Upper lobe of left lung (tissue), 6 donors: Measurements from ENCODE around the gene XRCC6. TPM values are rescaled to one million over a fixed set of nuclear protein-coding genes. Genes with fewer than 3 reads are reported as not detected.
"Not testable (repeated sequence)": the region's sequence is repeated elsewhere in the genome, so short reads cannot be mapped to it uniquely, and the experiment has no call there.

Source experiments
- ATAC-seq, 2 donors: fragments of 200-7000 bp; cut with Tn5 transposase; one replicate each; pipeline ENCODE4 v1.9.1; 2022; ENCODE audit warnings: mild to moderate bottlenecking in 2 of 2, moderate library complexity in 2 of 2; ENCODE audit not compliant: low FRiP score in 2 of 2
- DNase-seq, 2 donors: peaks; one replicate each; pipeline ENCODE4 v3.0.0-alpha.2; 2019 to 2020
- H3K27ac ChIP-seq, 4 donors: fragments of 200-600 bp; sonication (generic); one replicate each; pipeline ENCODE4 v1.5.1; 2016 to 2019
- H3K27me3 ChIP-seq, 4 donors: fragments of 200-600 bp; sonication (generic); one replicate each; pipeline ENCODE4 v1.5.1; 2017 to 2019
- H3K36me3 ChIP-seq, 4 donors: fragments of 200-600 bp; sonication (generic); one replicate each; pipeline ENCODE4 v1.5.1; 2016 to 2019
- H3K4me1 ChIP-seq, 4 donors: fragments of 200-600 bp; sonication (generic); one replicate each; pipeline ENCODE4 v1.5.1; 2018 to 2019
- H3K4me3 ChIP-seq, 4 donors: fragments of 200-600 bp; sonication (generic); one replicate each; pipeline ENCODE4 v1.5.1; 2017 to 2019; ENCODE audit warnings: mild to moderate bottlenecking in 2 of 4, moderate library complexity in 1 of 4
- H3K9me3 ChIP-seq, 4 donors: fragments of 200-600 bp; sonication (generic); one replicate each; pipeline ENCODE4 v1.5.1; 2018 to 2019
- CTCF ChIP-seq, 6 experiments: fragments of 450-650 bp in 4 of 6; fragments of 200-600 bp in 2 of 6; sonication (generic) in 2 of 6; IDR thresholded peaks; one replicate each; pipeline ENCODE4 v1.5.1; 2016 to 2019; ENCODE audit warnings: antibody characterized with exemption in 6 of 6
- EP300 ChIP-seq, 4 donors: sonication (generic); formaldehyde crosslinking; IDR thresholded peaks; one replicate each; pipeline ENCODE4 v1.5.1; 2017; ENCODE audit warnings: antibody characterized with exemption in 4 of 4, control low read depth in 2 of 4
- POLR2A ChIP-seq, 4 donors: fragments of 450-650 bp; IDR thresholded peaks; one replicate each; pipeline ENCODE4 v1.5.1; 2016 to 2017; ENCODE audit warnings: antibody characterized with exemption in 4 of 4, mild to moderate bottlenecking in 2 of 4
- POLR2AphosphoS5 ChIP-seq, 2 donors: sonication (generic); formaldehyde crosslinking; IDR thresholded peaks; one replicate each; pipeline ENCODE4 v1.5.1; 2017; ENCODE audit warnings: antibody characterized with exemption in 2 of 2
- WGBS, 2 donors: methylation state at CpG; one replicate each; pipeline ENCODE4 v1.1.5; 2017 to 2018; 5-methylcytosine and 5-hydroxymethylcytosine counted together
- total RNA-seq, 6 donors: library from RNA; depleted of rRNA in 4 of 6; stranded (reverse); fragments of >200 nt in 4 of 6; gene quantifications; one replicate each; pipeline versions ENCODE4 v1.1.0 to v1.2.1, GENCODE V29; 2016 to 2021
- donor health status: DM: no; HTN: no; CAD: no; lungs with moderate emphysema.
- donor health status: DM: no; HTN: yes; CAD: no; lungs with severe emphysema.

The XRCC6 gene
- total RNA-seq, 6 donors from 2014 or later = 83.8 to 209 (median 167) TPM

GRCh38 chr22:41664951-41665350 is 43.9 kb downstream of the XRCC6 start:
- no peak overlapping the region for H3K4me3 ChIP-seq

GRCh38 chr22:41668971-41669911 is 48.1 kb downstream of the XRCC6 start:
- no peak for ATAC-seq
- peaks cover 0 to 26% (median 13%) of the 10 kb centered on the region in 4 donors for H3K36me3 ChIP-seq

More at GRCh38 chr22:41664951-41665350, 43.9 kb downstream of the XRCC6 start:
- no peaks in the 10 kb centered on the region for H3K9me3 ChIP-seq
- no peak overlapping the region for H3K27ac ChIP-seq
- WGBS, 2 donors = 82 to 86% methylated on average over 3 of the region's 3 CpGs
- DNase-seq (no peak), ATAC-seq (no peak)
- peaks cover 33 to 54% (median 41%) of the 10 kb centered on the region in 4 donors for H3K36me3 ChIP-seq
- H3K4me1 ChIP-seq = peaks cover 12 to 30% (median 16%) of the 10 kb centered on the region in 4 donors
- H3K27me3 ChIP-seq = no peaks in the 10 kb centered on the region
- no peak for TF ChIP-seq CTCF (IDR thresholded peaks at IDR 0.05)
- no peak for TF ChIP-seq POLR2AphosphoS5 (IDR thresholded peaks at IDR 0.05)
- TF ChIP-seq POLR2A (IDR thresholded peaks at IDR 0.05) = no peak
- TF ChIP-seq EP300 (IDR thresholded peaks at IDR 0.05) = no peak

GRCh38 chr22:41672096-41672495 is 51.0 kb downstream of the XRCC6 start:
- 67 to 78% methylated on average over 10 of the region's 10 CpGs for WGBS, 2 donors
- ATAC-seq (peak; percentile 7 to 49), DNase-seq (peak in 1 of 2 donors; percentile 60)
- not testable (repeated sequence) for H3K4me3 ChIP-seq, H3K9me3 ChIP-seq, H3K27me3 ChIP-seq, H3K27ac ChIP-seq
- H3K36me3 ChIP-seq = peaks cover 0 to 37% (median 18%) of the 10 kb centered on the region in 4 donors
- H3K4me1 ChIP-seq = peaks cover 5 to 20% (median 11%) of the 10 kb centered on the region in 4 donors

More at GRCh38 chr22:41668971-41669911, 48.1 kb downstream of the XRCC6 start:
- Histone ChIP-seq H3K4me1 (peaks cover 12 to 30% (median 18%) of the 10 kb centered on the region in 4 donors), H3K4me3 (no peak overlapping the region), H3K9me3 (no peaks in the 10 kb centered on the region), H3K27ac (peak overlapping the region; percentile 9 to 94 (median 59)), H3K27me3 (no peaks in the 10 kb centered on the region)
- WGBS, 2 donors = 80 to 82% methylated on average over 21 of the region's 21 CpGs
- peak in 1 of 2 donors; percentile 20 for DNase-seq
- no peak for TF ChIP-seq EP300 (IDR thresholded peaks at IDR 0.05)
- no peak for TF ChIP-seq POLR2AphosphoS5 (IDR thresholded peaks at IDR 0.05)
- TF ChIP-seq CTCF (IDR thresholded peaks at IDR 0.05) = no peak
- TF ChIP-seq POLR2A (IDR thresholded peaks at IDR 0.05) = no peak

GRCh38 chr22:41672780-41673509 is 51.9 kb downstream of the XRCC6 start:
- Histone ChIP-seq H3K4me3 (no peak overlapping the region), H3K9me3 (no peaks in the 10 kb centered on the region), H3K36me3 (peaks cover 0 to 45% (median 23%) of the 10 kb centered on the region in 4 donors), H3K4me1 (peaks cover 0 to 14% (median 7%) of the 10 kb centered on the region in 4 donors), H3K27me3 (no peaks in the 10 kb centered on the region), H3K27ac (peak overlapping the region in 3 of 4 donors; percentile 2 to 30 (median 16))
- 77 to 83% methylated on average over 6 of the region's 6 CpGs for WGBS, 2 donors
- TF ChIP-seq CTCF (IDR thresholded peaks at IDR 0.05) (no peak), EP300 (IDR thresholded peaks at IDR 0.05) (no peak), POLR2AphosphoS5 (IDR thresholded peaks at IDR 0.05) (no peak), POLR2A (IDR thresholded peaks at IDR 0.05) (no peak)
- ATAC-seq (no peak), DNase-seq (no peak)

GRCh38 chr22:41674846-41675340 is 53.8 kb downstream of the XRCC6 start:
- Histone ChIP-seq H3K9me3 (no peaks in the 10 kb centered on the region), H3K36me3 (peaks cover 4 to 65% (median 40%) of the 10 kb centered on the region in 4 donors), H3K4me1 (peaks cover 0 to 4% (median under 1%) of the 10 kb centered on the region in 4 donors), H3K27ac (peak overlapping the region in 1 of 4 donors; percentile 11), H3K27me3 (no peaks in the 10 kb centered on the region), H3K4me3 (no peak overlapping the region)
- no peak for TF ChIP-seq CTCF (IDR thresholded peaks at IDR 0.05)
- ATAC-seq (no peak), DNase-seq (peak in 1 of 2 donors; percentile 9)
- 87 to 93% methylated on average over 12 of the region's 12 CpGs for WGBS, 2 donors
